Stimulated activated naive CD8-positive, alpha-beta T cell treated with anti-CD3 and anti-CD28 coated beads, Interleukin-15, Interleukin-2, amounts not matched to agents 100 U/mL and 50 U/mL, for 24 hours (primary cell): Measurements from ENCODE around the gene CRPPA.
"Not testable (repeated sequence)": the region's sequence is repeated elsewhere in the genome, so short reads cannot be mapped to it uniquely, and the experiment has no call there.

Source experiments
- ATAC-seq: fragments of 150-1000 bp; cut with Tn5 transposase; one replicate; pipeline ENCODE4 v1.10.0; 2021
- DNase-seq: peaks from one replicate; pipeline ENCODE4 v3.0.0; 2021

Gene CRPPA

GRCh38 chr7:16397501-16398145, 23.7 kb downstream of the CRPPA start:
- no peak for DNase-seq
- no peak for ATAC-seq

GRCh38 chr7:16396766-16397500, 24.4 kb downstream of the CRPPA start:
- DNase-seq (no peak), ATAC-seq (no peak)

- ATAC-seq: no peak
Measured at GRCh38 chr7:16395121-16395520, 26.2 kb downstream of the CRPPA start.

GRCh38 chr7:16393862-16394422, 27.4 kb downstream of the CRPPA start:
- DNase-seq (no peak), ATAC-seq (no peak)

More at GRCh38 chr7:16395121-16395520, 26.2 kb downstream of the CRPPA start:
- no peak for DNase-seq

GRCh38 chr7:16392990-16393523, 28.3 kb downstream of the CRPPA start:
- DNase-seq: no peak
- no peak for ATAC-seq

- not testable (repeated sequence) for DNase-seq, ATAC-seq
Measured at GRCh38 chr7:16383786-16384185, 37.6 kb downstream of the CRPPA start.

GRCh38 chr7:16383103-16383502, 38.2 kb downstream of the CRPPA start:
- ATAC-seq, DNase-seq: not testable (repeated sequence)
